HFFc6 (cell line): ENCODE data around the gene NIBAN1. TPM values are rescaled to one million over a fixed set of nuclear protein-coding genes. Genes with fewer than 3 reads are reported as not detected.

ENCODE experiments used
- DNase-seq: peaks from one replicate; pipeline ENCODE4 v3.0.0-alpha.2; 2018
- H3K27ac Mint-ChIP-seq: 2 replicates; pipeline ENCODE4 v1.8.0; 2020; ENCODE audit warnings: mild to moderate bottlenecking, mixed read lengths
- H3K27me3 Mint-ChIP-seq: 2 replicates; pipeline ENCODE4 v1.8.0; 2021; ENCODE audit warnings: mild to moderate bottlenecking, moderate library complexity, mixed read lengths; ENCODE audit not compliant: insufficient read depth
- H3K36me3 Mint-ChIP-seq: 2 replicates; pipeline ENCODE4 v1.8.0; 2021; ENCODE audit warnings: low read depth, mixed read lengths
- H3K4me1 Mint-ChIP-seq: 2 replicates; pipeline ENCODE4 v1.8.0; 2020; ENCODE audit warnings: low read depth, mixed read lengths
- H3K4me3 Mint-ChIP-seq: 2 replicates; pipeline ENCODE4 v1.8.0; 2020; ENCODE audit warnings: mild to moderate bottlenecking, moderate library complexity, mixed read lengths
- H3K9me3 Mint-ChIP-seq: 2 replicates; pipeline ENCODE4 v1.8.0; 2020; ENCODE audit warnings: mild to moderate bottlenecking, mixed read lengths
- CTCF ChIP-seq: fragments of 200-600 bp; sonication (generic); IDR thresholded peaks from 2 replicates; pipeline ENCODE4 v1.5.0; 2021; ENCODE audit warnings: antibody characterized with exemption, mild to moderate bottlenecking
- total RNA-seq, 6 experiments: library from RNA; stranded (reverse); fragmentation: NEBNext Ultra II Directional; extraction: Animal tissue kit (Norgen Biotek cat#: 25700); gene quantifications; 2 replicates in 1 of 6; 3 replicates in 5 of 6; pipeline ENCODE4 v1.2.3, GENCODE V29; 2021

Gene NIBAN1
- total RNA-seq, 6 experiments from 2014 or later = 13.2 to 29.8 (median 27.6) TPM

- peaks cover 6% of the 10 kb centered on the region for H3K9me3 Mint-ChIP-seq
- DNase-seq = no peak
- H3K27me3 Mint-ChIP-seq = peaks cover 14% of the 10 kb centered on the region
- H3K27ac Mint-ChIP-seq = no peak overlapping the region
- no peaks in the 10 kb centered on the region for H3K4me1 Mint-ChIP-seq
- TF ChIP-seq CTCF = no peak
- H3K36me3 Mint-ChIP-seq = peaks cover 6% of the 10 kb centered on the region; the same call in 1 of the 2 replicates
- H3K4me3 Mint-ChIP-seq = no peak overlapping the region
Observed at GRCh38 chr1:184992271-184992670, 18.0 kb upstream of the NIBAN1 start.

GRCh38 chr1:184990204-184990603 is 15.9 kb upstream of the NIBAN1 start:
- H3K27ac Mint-ChIP-seq = no peak overlapping the region
- H3K4me3 Mint-ChIP-seq = no peak overlapping the region
- no peaks in the 10 kb centered on the region for H3K4me1 Mint-ChIP-seq
- DNase-seq = no peak
- H3K27me3 Mint-ChIP-seq = peaks cover 8% of the 10 kb centered on the region
- TF ChIP-seq CTCF = no peak
- H3K36me3 Mint-ChIP-seq = peaks cover 6% of the 10 kb centered on the region; the same call in 1 of the 2 replicates
- H3K9me3 Mint-ChIP-seq = peaks cover 6% of the 10 kb centered on the region

GRCh38 chr1:184988506-184988905 is 14.2 kb upstream of the NIBAN1 start:
- Mint-ChIP-seq H3K9me3 (no peaks in the 10 kb centered on the region), H3K27me3 (peaks cover 6% of the 10 kb centered on the region), H3K4me1 (no peaks in the 10 kb centered on the region), H3K4me3 (no peak overlapping the region), H3K27ac (no peak overlapping the region), H3K36me3 (no peaks in the 10 kb centered on the region)
- DNase-seq = no peak
- no peak for TF ChIP-seq CTCF

- Mint-ChIP-seq H3K27me3 (peaks cover 6% of the 10 kb centered on the region), H3K36me3 (no peaks in the 10 kb centered on the region), H3K4me3 (no peak overlapping the region), H3K27ac (no peak overlapping the region), H3K9me3 (no peaks in the 10 kb centered on the region), H3K4me1 (no peaks in the 10 kb centered on the region)
- no peak for DNase-seq
- no peak for TF ChIP-seq CTCF
Observed at GRCh38 chr1:184987696-184988095, 13.4 kb upstream of the NIBAN1 start.

- Mint-ChIP-seq H3K27me3 (peaks cover 3% of the 10 kb centered on the region; the same call in 1 of the 2 replicates), H3K4me3 (peak overlapping the region; percentile 18; the same call in 1 of the 2 replicates), H3K27ac (no peak overlapping the region), H3K36me3 (no peaks in the 10 kb centered on the region), H3K4me1 (peaks cover 10% of the 10 kb centered on the region; the same call in 1 of the 2 replicates), H3K9me3 (no peaks in the 10 kb centered on the region)
- DNase-seq = peak; percentile 19
- peak; percentile 55; the same call in 1 of the 2 replicates for TF ChIP-seq CTCF
Observed at GRCh38 chr1:184986250-184986649, 11.9 kb upstream of the NIBAN1 start.
